Measurements from ENCODE around the gene DAPP1. TPM values are rescaled to one million over a fixed set of nuclear protein-coding genes. Genes with fewer than 3 reads are reported as not detected.

Gene DAPP1
- total RNA-seq, 1 experiment from 2014 or later: not detected

DNA sequence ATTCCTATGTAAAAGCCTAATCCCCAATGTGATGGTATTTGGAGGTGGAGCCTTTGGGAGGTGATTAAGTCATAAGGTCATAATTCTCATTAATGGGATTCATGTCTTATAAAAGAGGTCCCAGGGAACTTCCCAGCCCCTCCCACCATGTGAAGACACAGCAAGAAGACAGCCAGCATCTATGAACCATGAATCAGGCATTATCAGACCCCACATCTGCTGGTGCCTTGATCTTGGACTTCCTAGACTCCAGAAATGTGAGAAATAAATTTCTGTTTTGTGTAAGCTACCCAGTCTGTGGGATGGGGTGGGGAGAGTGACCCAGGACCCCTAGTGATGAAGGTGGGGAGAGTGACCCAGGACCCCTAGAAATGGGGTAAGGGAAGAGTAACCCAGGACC is 6.1 kb upstream of the DAPP1 start (continued):
- TF ChIP-seq ZNF317 (CRISPR knock-in tag; IDR thresholded peaks at IDR 0.05; ENCODE audit: borderline replicate concordance, low read depth) (no peak), GRHL2 (CRISPR knock-in tag; IDR thresholded peaks at IDR 0.05; ENCODE audit: insufficient replicate concordance, severe bottlenecking) (no peak), JAZF1 (CRISPR knock-in tag; IDR thresholded peaks at IDR 0.05) (no peak), CREB1 (CRISPR knock-in tag; IDR thresholded peaks at IDR 0.05) (no peak), ZBTB21 (CRISPR knock-in tag; IDR thresholded peaks at IDR 0.05; ENCODE audit: borderline replicate concordance) (no peak), TCF7 (CRISPR knock-in tag; IDR thresholded peaks at IDR 0.05; ENCODE audit: low read depth) (no peak), ESRRA (CRISPR knock-in tag; IDR thresholded peaks at IDR 0.05; ENCODE audit: borderline replicate concordance) (no peak), ZNF281 (CRISPR knock-in tag; IDR thresholded peaks at IDR 0.05) (no peak)
- TF ChIP-seq, protein P1, sequence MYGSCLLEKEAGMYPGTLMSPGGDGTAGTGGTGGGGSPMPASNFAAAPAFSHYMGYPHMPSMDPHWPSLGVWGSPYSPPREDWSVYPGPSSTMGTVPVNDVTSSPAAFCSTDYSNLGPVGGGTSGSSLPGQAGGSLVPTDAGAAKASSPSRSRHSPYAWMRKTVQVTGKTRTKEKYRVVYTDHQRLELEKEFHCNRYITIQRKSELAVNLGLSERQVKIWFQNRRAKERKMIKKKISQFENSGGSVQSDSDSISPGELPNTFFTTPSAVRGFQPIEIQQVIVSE (CRISPR knock-in tag; IDR thresholded peaks at IDR 0.05; ENCODE audit: borderline replicate concordance): no peak
- TF ChIP-seq, protein P2, sequence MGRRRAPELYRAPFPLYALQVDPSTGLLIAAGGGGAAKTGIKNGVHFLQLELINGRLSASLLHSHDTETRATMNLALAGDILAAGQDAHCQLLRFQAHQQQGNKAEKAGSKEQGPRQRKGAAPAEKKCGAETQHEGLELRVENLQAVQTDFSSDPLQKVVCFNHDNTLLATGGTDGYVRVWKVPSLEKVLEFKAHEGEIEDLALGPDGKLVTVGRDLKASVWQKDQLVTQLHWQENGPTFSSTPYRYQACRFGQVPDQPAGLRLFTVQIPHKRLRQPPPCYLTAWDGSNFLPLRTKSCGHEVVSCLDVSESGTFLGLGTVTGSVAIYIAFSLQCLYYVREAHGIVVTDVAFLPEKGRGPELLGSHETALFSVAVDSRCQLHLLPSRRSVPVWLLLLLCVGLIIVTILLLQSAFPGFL (CRISPR knock-in tag; IDR thresholded peaks at IDR 0.05; ENCODE audit: borderline replicate concordance): no peak

DNA sequence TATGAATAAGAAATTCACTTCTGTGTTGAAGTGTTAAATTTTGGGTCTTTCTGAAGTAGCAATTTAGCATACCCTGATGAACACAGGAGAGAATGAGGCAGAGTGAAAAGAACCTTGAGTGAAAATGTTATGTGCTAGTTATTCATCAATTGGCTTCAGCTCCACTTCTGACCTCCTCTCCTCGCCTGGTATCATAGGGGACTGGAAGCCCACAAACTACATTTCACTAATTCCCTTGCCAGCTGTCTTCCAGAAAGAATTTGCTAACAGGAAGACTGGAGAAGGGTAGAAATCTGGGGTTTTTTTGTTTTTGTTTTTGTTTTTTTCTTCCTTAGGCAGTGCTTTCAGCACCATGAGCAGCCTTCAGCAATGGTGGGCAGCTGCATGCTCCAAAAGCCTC is 5.5 kb upstream of the DAPP1 start:
- POLR2A ChIA-PET: interaction anchor here (1.1 kb wide), 1 partner anchor 247 kb away, joined by 3 read pairs; the partner anchor contains the start of gene TRMT10A
- H3K4me1 Mint-ChIP-seq: peaks cover 7% of the 10 kb centered on the region
- no peak for ATAC-seq
- H3K36me3 Mint-ChIP-seq: no peaks in the 10 kb centered on the region
- H3K4me3 Mint-ChIP-seq: no peak overlapping the region
- H3K27ac Mint-ChIP-seq: no peak overlapping the region
- H3K9me3 Mint-ChIP-seq: no peaks in the 10 kb centered on the region
- no peaks in the 10 kb centered on the region for H3K27me3 Mint-ChIP-seq (ENCODE audit: low read depth)
- CTCF ChIA-PET: interaction anchor here (0.7 to 1.7 kb wide), 19 partner anchors 10 to 340 kb away, joined by 3 to 16 read pairs (median 3); partner anchors contain the start of genes LAMTOR3 and TRMT10A
- TF ChIP-seq ZNF232 (CRISPR knock-in tag; IDR thresholded peaks at IDR 0.05) (no peak), ZNF263 (CRISPR knock-in tag; IDR thresholded peaks at IDR 0.05; ENCODE audit: low read depth) (no peak), ZBTB21 (CRISPR knock-in tag; IDR thresholded peaks at IDR 0.05; ENCODE audit: borderline replicate concordance) (no peak), ELF4 (CRISPR knock-in tag; IDR thresholded peaks at IDR 0.05; ENCODE audit: low read depth) (no peak), ZNF281 (CRISPR knock-in tag; IDR thresholded peaks at IDR 0.05) (no peak), SMAD3 (CRISPR knock-in tag; IDR thresholded peaks at IDR 0.05; ENCODE audit: borderline replicate concordance) (no peak), NR1H2 (CRISPR knock-in tag; IDR thresholded peaks at IDR 0.05) (no peak)
- TF ChIP-seq, protein P3, sequence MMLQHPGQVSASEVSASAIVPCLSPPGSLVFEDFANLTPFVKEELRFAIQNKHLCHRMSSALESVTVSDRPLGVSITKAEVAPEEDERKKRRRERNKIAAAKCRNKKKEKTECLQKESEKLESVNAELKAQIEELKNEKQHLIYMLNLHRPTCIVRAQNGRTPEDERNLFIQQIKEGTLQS (CRISPR knock-in tag; conservative IDR thresholded peaks at IDR 0.05): no peak
- TF ChIP-seq, protein P4, sequence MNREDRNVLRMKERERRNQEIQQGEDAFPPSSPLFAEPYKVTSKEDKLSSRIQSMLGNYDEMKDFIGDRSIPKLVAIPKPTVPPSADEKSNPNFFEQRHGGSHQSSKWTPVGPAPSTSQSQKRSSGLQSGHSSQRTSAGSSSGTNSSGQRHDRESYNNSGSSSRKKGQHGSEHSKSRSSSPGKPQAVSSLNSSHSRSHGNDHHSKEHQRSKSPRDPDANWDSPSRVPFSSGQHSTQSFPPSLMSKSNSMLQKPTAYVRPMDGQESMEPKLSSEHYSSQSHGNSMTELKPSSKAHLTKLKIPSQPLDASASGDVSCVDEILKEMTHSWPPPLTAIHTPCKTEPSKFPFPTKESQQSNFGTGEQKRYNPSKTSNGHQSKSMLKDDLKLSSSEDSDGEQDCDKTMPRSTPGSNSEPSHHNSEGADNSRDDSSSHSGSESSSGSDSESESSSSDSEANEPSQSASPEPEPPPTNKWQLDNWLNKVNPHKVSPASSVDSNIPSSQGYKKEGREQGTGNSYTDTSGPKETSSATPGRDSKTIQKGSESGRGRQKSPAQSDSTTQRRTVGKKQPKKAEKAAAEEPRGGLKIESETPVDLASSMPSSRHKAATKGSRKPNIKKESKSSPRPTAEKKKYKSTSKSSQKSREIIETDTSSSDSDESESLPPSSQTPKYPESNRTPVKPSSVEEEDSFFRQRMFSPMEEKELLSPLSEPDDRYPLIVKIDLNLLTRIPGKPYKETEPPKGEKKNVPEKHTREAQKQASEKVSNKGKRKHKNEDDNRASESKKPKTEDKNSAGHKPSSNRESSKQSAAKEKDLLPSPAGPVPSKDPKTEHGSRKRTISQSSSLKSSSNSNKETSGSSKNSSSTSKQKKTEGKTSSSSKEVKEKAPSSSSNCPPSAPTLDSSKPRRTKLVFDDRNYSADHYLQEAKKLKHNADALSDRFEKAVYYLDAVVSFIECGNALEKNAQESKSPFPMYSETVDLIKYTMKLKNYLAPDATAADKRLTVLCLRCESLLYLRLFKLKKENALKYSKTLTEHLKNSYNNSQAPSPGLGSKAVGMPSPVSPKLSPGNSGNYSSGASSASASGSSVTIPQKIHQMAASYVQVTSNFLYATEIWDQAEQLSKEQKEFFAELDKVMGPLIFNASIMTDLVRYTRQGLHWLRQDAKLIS (CRISPR knock-in tag; IDR thresholded peaks at IDR 0.05; ENCODE audit: borderline replicate concordance): no peak
- TF ChIP-seq, protein P1 (CRISPR knock-in tag; IDR thresholded peaks at IDR 0.05; ENCODE audit: borderline replicate concordance): no peak
- TF ChIP-seq, protein P5, sequence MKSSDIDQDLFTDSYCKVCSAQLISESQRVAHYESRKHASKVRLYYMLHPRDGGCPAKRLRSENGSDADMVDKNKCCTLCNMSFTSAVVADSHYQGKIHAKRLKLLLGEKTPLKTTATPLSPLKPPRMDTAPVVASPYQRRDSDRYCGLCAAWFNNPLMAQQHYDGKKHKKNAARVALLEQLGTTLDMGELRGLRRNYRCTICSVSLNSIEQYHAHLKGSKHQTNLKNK (CRISPR knock-in tag; IDR thresholded peaks at IDR 0.05): no peak
- DNase-seq (ENCODE audit: low spot score): no peak
